SK-N-SH treated with all-trans-retinoic acid at 6 μM for 48 hours (cell line): ENCODE data around the gene EXD2.

Source experiments
- ATAC-seq: fragments of 200-7000 bp; cut with Tn5 transposase; 3 replicates; pipeline ENCODE4 v1.9.1; 2020; ENCODE audit warnings: mild to moderate bottlenecking, moderate library complexity
- ARNTL ChIP-seq: fragments of 450-650 bp; formaldehyde crosslinking; IDR thresholded peaks from 2 replicates; pipeline ENCODE4 v1.5.0; 2020; ENCODE audit warnings: low read depth, mild to moderate bottlenecking, moderate library complexity, borderline replicate concordance
- BACH2 ChIP-seq: fragments of 250-450 bp; sonication (Bioruptor Pico); IDR thresholded peaks from 2 replicates; pipeline ENCODE4 v1.9.0; 2021; ENCODE audit warnings: mild to moderate bottlenecking, borderline replicate concordance
- CREB5 ChIP-seq: fragments of 250-450 bp; sonication (Bioruptor Pico); IDR thresholded peaks from 2 replicates; pipeline ENCODE4 v1.5.1; 2020; ENCODE audit warnings: low read depth, mild to moderate bottlenecking, moderate library complexity
- ESRRG ChIP-seq: fragments of 250-450 bp; sonication (Bioruptor Pico); IDR thresholded peaks from 2 replicates; pipeline ENCODE4 v1.6.1; 2021; ENCODE audit warnings: mild to moderate bottlenecking
- GLIS3 ChIP-seq: fragments of 250-450 bp; sonication (Bioruptor Pico); IDR thresholded peaks from 2 replicates; pipeline ENCODE4 v1.5.0; 2020; ENCODE audit warnings: mild to moderate bottlenecking, moderate library complexity
- ISL1 ChIP-seq: fragments of 250-450 bp; sonication (Bioruptor Pico); IDR thresholded peaks from 2 replicates; pipeline ENCODE4 v2.1.2; 2022; ENCODE audit warnings: mild to moderate bottlenecking, moderate library complexity
- POU6F1 ChIP-seq: fragments of 250-450 bp; sonication (Bioruptor Pico); IDR thresholded peaks from 2 replicates; pipeline ENCODE4 v1.8.0; 2021; ENCODE audit warnings: low read depth, mild to moderate bottlenecking, moderate library complexity, borderline replicate concordance
- PPARA ChIP-seq: fragments of 250-450 bp; sonication (Bioruptor Pico); IDR thresholded peaks from 2 replicates; pipeline ENCODE4 v1.5.0; 2020; ENCODE audit warnings: mild to moderate bottlenecking, borderline replicate concordance
- RARB ChIP-seq: fragments of 250-450 bp; sonication (Bioruptor Pico); IDR thresholded peaks from 2 replicates; pipeline ENCODE4 v1.8.0; 2021; ENCODE audit warnings: mild to moderate bottlenecking, moderate library complexity
- SNAI2 ChIP-seq: fragments of 250-450 bp; sonication (Bioruptor Pico); IDR thresholded peaks from 2 replicates; pipeline ENCODE4 v1.5.0; 2020; ENCODE audit warnings: mild to moderate bottlenecking, moderate library complexity
- TCF4 ChIP-seq: fragments of 250-450 bp; sonication (Bioruptor Pico); IDR thresholded peaks from 2 replicates; pipeline ENCODE4 v1.8.0; 2021; ENCODE audit warnings: mild to moderate bottlenecking, moderate library complexity, borderline replicate concordance
- TOX ChIP-seq: fragments of 250-450 bp; sonication (Bioruptor Pico); IDR thresholded peaks from 2 replicates; pipeline ENCODE4 v1.8.0; 2021; ENCODE audit warnings: mild to moderate bottlenecking, moderate library complexity, borderline replicate concordance
- ZNF565 ChIP-seq: fragments of 450-650 bp; formaldehyde crosslinking; conservative IDR thresholded peaks from 2 replicates; pipeline ENCODE4 v1.5.0; 2020; ENCODE audit warnings: low read depth, mild to moderate bottlenecking, moderate library complexity
- TF ChIP-seq, protein P1 (sequence below): fragments of 250-450 bp; sonication (Bioruptor Pico); IDR thresholded peaks from 2 replicates; pipeline ENCODE4 v1.5.0; 2020; ENCODE audit warnings: mild to moderate bottlenecking, moderate library complexity
- TF ChIP-seq, protein P2 (sequence below): fragments of 250-450 bp; sonication (Bioruptor Pico); IDR thresholded peaks from 2 replicates; pipeline ENCODE4 v1.8.0; 2020; ENCODE audit warnings: mild to moderate bottlenecking, moderate library complexity, borderline replicate concordance

EXD2 gene

DNA sequence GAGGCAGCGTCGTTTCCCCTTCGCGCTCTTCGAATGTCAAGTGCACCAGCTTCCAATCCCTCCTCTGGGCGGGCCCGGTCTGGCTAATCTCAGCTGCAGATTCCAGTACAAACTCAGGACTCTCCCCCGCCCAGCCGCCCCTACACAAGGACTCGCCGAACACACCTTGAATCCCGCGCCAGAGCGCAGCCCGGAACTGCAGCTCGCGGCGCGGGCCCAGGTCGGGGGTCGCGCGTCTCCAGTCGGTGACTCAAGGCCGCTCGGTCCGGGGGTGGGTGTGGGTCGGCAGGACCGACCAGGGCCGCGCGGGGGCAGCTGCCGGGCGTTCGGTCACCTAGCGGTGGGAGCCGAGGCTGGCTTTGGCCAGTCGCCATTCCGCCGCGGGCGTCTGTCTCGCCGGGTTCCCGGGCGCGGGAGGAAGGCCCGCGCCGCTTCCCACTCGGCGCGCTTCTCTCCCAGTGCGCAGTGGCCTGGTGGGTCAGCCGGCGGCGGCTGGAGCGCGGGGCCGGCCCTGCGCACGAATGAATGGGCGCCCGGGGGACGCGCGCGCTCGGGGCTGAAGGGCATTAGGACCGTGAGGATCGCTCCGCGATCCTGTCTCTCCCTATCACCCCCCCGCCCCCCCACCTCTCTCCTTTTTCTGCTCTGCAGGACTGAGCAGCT is 68.4 kb downstream of the EXD2 start, which contains the start of gene GALNT16 (continued):
- TF ChIP-seq, protein P1, sequence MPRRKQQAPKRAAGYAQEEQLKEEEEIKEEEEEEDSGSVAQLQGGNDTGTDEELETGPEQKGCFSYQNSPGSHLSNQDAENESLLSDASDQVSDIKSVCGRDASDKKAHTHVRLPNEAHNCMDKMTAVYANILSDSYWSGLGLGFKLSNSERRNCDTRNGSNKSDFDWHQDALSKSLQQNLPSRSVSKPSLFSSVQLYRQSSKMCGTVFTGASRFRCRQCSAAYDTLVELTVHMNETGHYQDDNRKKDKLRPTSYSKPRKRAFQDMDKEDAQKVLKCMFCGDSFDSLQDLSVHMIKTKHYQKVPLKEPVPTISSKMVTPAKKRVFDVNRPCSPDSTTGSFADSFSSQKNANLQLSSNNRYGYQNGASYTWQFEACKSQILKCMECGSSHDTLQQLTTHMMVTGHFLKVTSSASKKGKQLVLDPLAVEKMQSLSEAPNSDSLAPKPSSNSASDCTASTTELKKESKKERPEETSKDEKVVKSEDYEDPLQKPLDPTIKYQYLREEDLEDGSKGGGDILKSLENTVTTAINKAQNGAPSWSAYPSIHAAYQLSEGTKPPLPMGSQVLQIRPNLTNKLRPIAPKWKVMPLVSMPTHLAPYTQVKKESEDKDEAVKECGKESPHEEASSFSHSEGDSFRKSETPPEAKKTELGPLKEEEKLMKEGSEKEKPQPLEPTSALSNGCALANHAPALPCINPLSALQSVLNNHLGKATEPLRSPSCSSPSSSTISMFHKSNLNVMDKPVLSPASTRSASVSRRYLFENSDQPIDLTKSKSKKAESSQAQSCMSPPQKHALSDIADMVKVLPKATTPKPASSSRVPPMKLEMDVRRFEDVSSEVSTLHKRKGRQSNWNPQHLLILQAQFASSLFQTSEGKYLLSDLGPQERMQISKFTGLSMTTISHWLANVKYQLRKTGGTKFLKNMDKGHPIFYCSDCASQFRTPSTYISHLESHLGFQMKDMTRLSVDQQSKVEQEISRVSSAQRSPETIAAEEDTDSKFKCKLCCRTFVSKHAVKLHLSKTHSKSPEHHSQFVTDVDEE (CRISPR knock-in tag): no peak

DNA sequence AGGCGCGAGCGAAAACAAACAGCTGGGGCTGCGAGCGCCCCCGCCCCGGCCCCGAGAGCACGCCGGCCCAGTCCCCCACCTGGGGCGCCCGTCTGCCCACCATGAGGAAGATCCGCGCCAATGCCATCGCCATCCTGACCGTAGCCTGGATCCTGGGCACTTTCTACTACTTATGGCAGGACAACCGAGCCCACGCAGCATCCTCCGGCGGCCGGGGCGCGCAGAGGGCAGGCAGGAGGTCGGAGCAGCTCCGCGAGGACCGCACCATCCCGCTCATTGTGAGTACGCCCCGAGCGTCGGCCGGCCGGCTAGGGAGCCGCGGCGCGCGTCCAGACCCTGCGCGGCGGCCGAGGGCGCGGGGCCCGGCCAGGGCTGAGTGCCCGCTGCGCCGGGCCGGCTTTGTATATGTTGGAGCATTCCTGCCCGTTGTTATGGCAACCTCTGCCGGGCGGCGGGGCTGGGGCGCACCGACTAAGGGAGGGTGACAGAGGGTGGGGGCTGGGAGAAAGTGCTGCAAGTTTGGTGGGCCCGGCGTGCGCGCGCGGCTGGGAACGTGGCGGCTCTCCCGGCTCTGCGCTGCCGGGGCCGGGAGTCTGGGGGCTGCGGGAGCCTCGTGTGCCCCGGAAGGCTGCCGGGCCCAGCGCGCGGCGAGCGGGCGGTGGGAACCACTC is 69.0 kb downstream of the EXD2 start:
- no peak for TF ChIP-seq POU6F1
- no peak for TF ChIP-seq TCF4
- no peak for TF ChIP-seq TOX (CRISPR knock-in tag)
- no peak for TF ChIP-seq ISL1 (CRISPR knock-in tag)
- ATAC-seq: peak; percentile 45

DNA sequence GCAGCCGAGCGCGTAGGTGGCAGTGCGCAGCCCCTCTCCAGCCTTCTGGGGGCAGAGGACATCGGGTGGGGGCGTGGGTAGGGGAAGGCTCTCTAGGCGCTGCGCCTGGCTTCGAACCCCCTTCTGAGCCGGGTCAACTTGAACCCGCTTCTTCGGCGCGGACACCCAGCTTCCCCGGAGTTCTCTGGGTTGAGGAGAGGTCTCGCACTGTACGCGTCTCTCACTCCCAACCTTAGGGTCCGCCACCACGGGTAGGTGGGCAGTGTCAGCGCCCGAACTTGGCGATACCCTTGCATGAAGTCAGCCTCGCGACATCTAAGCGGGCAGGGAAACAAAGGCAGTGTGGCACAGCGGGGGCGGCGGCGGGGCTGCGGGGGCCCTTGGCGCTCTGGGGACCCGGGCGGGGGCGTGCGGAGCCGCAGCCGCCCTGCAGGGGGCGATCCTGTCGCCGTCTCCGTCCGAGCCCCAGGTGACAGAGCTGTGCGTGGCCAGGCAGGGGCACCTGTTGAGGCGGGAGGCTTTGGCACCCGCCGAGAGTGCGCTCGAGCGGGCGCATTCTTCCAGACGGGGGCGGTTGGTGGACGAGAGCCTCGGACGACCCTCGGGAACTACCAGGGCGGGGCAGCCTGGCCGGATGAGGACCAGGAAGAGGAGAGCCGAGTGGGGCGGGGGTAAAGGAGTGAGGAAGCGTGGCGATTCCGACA is 69.7 kb downstream of the EXD2 start:
- no peak for TF ChIP-seq TCF4
- no peak for TF ChIP-seq ZNF565 (CRISPR knock-in tag)
- no peak for TF ChIP-seq RARB (CRISPR knock-in tag)
- no peak for TF ChIP-seq SNAI2
- TF ChIP-seq, protein P2, sequence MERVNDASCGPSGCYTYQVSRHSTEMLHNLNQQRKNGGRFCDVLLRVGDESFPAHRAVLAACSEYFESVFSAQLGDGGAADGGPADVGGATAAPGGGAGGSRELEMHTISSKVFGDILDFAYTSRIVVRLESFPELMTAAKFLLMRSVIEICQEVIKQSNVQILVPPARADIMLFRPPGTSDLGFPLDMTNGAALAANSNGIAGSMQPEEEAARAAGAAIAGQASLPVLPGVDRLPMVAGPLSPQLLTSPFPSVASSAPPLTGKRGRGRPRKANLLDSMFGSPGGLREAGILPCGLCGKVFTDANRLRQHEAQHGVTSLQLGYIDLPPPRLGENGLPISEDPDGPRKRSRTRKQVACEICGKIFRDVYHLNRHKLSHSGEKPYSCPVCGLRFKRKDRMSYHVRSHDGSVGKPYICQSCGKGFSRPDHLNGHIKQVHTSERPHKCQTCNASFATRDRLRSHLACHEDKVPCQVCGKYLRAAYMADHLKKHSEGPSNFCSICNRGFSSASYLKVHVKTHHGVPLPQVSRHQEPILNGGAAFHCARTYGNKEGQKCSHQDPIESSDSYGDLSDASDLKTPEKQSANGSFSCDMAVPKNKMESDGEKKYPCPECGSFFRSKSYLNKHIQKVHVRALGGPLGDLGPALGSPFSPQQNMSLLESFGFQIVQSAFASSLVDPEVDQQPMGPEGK (CRISPR knock-in tag): no peak
- TF ChIP-seq, protein P1 (CRISPR knock-in tag): no peak
- no peak for TF ChIP-seq CREB5
- TF ChIP-seq ARNTL (CRISPR knock-in tag): no peak
- no peak for TF ChIP-seq ESRRG (CRISPR knock-in tag)
- no peak for TF ChIP-seq PPARA (CRISPR knock-in tag)
- no peak for TF ChIP-seq GLIS3 (CRISPR knock-in tag)
- no peak for TF ChIP-seq BACH2 (CRISPR knock-in tag)
- TF ChIP-seq, all 23 proteins: peak for 0
- ATAC-seq: peak; percentile 38
